Ramos (cell line): Measurements from ENCODE around the gene PPIL6.

Experiments
- in situ Hi-C: fragments of 300-500 bp; cut with MboI; formaldehyde crosslinking; loops from one replicate; pipeline ENCODE4 v1.14.3; 2022; ENCODE audit warnings: low sequenced_read_pairs; ENCODE audit not compliant: unreplicated experiment

PPIL6 gene

GRCh38 chr6:109449795-109450673 is 9.6 kb upstream of the PPIL6 start:
- in situ Hi-C loops = no loop called here

DNA sequence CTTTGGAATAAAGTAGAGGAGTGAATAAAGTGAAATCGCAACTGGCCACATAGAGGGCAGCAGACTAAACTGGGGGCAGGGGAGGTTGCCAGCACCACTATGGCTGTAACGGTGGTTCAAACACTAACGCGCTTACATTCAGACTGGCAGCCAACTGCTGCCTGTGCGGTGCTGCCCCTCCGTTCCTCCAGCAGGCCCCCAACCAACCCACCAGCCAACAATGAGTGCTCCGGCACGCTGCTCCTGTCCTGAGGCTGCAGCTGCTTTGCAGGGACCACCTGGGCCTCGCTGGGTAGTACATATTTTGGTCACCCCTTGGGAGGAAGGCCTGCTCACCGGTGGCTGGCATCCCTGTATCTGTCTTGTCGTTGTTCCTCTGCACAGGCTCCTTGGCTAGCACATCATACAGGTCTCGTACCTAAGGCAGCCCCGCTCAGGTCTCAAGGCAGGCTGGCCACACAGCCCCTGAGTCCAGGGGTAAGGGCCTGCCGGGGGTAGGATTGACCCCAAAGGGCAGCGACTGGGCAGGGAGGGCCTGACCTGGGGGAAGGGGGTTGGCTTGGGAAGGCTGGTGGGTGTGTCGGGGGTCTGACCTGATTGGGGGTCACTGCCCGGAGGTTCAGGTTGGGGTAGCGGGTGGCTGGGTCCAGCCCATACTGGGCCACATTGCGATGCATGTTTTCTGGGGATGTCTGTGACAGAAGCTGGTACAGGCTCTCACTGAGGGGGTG is 8.8 kb upstream of the PPIL6 start:
- in situ Hi-C loops = no loop called here

GRCh38 chr6:109448615-109449014 is 8.2 kb upstream of the PPIL6 start:
- in situ Hi-C loops = no loop called here

DNA sequence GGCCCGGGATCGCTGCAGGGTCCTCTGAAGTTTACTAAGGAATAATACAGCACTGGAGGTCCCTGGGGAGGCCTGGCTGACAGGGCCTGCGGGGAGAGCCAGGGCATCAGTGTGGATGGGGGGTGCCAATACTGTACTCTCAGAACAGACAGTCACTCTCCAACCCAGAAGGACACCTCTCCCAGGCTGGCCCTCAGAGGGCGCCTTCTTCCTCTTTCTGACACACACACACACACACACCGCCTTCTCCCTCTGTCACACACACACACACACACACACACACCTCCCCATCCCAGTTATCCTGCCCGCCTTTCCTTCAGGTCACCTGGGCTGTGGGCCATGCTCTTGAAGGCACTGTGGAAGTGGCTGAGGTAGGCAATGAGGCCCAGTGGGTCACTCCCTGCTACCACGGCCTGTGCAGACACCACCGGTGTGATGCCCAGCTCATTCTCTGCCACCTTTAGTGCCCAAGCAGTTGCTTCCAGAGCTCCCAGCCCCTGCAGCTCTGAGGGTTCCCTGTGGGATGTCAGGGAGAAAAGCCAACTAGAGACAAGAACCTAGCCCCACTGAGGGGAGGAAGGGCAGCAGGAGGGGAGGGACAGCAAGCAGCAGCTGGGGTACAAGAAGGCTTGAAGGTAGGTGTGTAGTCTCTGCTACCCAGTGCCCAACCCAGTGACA is 7.6 kb upstream of the PPIL6 start:
- in situ Hi-C loops = no loop called here

DNA sequence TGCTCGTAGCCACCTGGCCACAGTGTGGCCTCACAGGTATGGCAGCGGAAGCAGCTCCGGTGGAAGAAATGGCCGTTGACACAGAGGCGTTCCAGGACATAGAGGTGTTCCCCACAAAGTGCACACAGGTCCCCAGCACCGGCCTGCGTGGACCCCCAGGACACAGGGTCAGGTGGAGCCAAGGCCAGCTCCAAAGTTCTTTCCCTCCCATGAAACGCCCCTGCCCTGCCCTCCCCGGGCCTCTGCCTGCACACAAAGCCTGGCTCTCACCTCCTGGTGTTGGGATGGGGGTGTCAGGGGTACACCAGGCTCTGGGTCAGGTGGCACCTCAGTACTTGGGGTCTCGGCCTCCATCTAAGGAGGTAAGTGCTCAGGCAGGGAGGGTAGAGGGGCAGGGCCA is 6.7 kb upstream of the PPIL6 start:
- in situ Hi-C loops = no loop called here

GRCh38 chr6:109446541-109446940 is 6.1 kb upstream of the PPIL6 start:
- in situ Hi-C loops = no loop called here

- in situ Hi-C loops = no loop called here
These were observed 5.6 kb upstream of the PPIL6 start for GRCh38 chr6:109446072-109446471.

DNA sequence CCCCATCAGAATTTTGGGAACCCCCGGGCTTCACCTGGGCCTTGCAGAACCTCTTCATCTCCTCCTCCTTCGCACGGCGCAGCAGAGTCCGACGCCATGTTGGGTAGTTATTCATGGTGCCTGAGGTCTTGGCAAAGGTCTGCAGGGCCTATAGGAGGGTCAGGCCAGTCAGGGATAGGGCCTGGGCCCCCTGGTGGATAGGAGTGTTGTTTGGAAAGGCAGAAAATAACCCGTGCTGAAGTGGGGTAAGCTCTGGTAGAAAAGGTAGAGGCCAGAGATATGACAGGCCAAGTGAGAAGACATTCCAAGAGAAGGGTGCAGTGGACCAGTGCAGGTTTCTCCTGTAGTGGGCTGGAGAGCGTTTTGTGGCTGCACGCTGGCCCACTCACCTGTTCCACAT is 5.0 kb upstream of the PPIL6 start:
- in situ Hi-C loops = no loop called here

DNA sequence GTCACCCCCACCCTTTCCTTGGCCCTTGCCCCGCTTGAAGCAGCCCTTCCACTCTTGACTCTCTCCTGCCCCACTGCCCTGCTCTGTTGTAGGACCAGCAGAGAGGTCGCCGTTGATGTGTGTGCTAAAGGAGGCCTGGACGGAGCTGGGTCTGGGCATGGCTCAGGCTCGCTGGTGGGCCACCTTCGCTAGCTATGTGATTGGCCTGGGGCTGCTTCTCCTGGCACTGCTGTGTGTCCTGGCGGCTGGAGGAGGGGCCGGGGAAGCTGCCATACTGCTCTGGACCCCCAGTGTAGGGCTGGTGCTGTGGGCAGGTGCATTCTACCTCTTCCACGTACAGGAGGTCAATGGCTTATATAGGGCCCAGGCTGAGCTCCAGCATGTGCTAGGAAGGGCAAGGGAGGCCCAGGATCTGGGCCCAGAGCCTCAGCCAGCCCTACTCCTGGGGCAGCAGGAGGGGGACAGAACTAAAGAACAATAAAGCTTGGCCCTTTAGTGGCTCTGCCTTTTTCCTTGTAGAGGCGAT is 3.1 kb upstream of the PPIL6 start:
- in situ Hi-C loops = no loop called here

DNA sequence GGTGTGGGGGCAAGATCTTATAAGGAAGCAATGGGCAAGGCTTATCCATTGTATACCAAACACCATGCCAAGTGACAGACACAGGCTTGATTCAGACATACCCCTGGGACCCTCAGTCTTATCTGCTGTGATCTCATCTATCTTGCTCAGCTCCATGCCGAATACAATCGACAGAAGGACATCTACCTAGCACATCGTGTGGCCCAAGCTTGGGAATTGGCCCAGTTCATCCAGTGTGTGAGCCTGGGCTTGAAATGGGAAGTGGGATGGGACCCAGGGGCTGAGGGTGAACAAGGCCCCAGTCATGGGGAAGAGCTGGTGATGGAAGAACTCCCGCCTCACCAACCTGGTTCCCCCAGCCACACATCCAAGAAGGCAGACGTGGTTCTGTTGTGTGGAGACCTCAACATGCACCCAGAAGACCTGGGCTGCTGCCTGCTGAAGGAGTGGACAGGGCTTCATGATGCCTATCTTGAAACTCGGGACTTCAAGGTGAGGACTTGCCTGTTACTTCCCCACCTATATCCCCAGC is 2.0 kb upstream of the PPIL6 start:
- in situ Hi-C loops = no loop called here

DNA sequence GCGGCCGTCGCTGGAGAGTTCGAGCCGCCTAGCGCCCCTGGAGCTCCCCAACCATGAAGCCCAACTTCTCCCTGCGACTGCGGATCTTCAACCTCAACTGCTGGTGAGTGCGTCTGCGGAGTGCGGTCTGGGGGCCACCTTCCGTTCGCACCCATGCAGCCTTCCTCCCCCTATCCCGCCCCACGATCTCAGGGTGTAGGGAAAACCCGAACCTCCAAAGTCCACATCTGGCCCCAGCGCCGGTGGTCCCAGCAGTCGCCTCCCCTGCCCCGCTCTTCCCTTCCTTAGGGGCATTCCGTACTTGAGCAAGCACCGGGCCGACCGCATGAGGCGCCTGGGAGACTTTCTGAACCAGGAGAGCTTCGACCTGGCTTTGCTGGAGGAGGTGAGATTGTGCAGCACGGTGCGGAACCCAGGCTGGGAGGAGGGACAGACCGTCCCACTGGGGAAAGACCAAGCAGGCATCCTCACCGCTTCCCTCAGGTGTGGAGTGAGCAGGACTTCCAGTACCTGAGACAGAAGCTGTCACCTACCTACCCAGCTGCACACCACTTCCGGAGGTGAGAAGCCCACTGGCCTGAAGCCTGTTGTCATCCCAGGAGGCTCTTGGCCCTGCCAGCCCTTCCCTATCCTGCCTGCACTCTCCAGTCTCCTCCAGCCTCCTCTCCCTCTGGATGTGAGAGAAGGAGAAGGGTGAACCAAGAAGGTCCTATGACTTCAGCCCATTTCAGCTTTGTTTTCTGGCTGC is 815 bp upstream of the PPIL6 start:
- in situ Hi-C loops = no loop called here

DNA sequence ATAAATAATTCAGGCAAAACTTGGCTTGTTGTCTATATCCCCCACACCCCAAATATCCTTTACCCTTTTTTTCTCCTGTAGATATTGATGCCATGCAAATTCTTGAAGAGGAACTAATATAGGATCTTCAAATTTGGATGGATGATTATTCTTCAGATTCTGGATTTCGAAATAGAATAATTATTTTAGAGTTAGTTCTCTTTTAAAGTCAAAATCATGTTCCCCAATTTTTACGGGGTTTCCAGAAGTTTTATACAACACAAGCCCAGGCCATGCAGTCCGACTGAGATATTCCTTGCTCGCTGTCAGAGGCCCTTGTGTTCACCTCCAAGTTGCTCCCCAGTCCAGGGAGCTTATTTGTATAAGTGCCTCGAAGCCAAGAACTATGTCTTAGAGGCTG is 4.4 kb downstream of the PPIL6 start:
- in situ Hi-C loops = no loop called here

DNA sequence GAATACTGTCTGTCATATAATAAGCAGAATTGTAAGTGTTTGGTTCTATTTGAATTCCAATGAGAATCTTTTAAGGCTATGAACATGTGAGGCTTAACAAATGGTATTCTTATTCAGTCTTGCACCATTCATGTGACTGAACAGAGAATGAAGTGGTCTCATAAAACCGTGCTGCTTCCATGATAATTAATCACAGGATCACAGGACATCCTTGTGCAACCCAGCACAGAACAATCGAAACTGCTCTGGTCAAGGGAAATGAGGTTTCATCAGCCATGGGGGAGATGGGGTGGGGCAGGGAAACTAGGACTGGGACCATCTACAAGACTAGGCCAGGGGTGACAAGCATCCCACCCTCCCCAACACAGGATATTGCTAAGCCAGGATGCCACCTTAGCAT is 6.0 kb downstream of the PPIL6 start:
- in situ Hi-C loops = no loop called here

DNA sequence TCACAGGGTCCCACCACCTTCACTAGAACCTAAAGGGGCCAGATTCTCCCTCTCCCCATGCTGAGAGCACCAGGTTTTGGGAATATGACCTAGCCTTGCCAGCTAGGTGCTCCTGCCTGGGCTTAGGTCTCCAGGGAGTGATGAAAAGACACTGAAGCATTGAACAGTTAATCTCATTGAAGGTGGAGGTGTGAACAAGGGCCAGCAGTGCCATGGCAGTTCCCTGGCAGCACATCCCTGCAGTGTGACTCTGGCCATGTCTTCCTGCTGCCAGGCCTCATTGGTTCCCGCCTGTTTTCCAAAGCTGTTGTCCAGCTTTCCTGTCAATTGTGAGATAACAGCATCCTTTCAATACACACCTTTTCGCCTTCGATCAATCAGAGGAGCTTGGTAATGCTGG is 10.9 kb downstream of the PPIL6 start:
- in situ Hi-C loops = no loop called here

DNA sequence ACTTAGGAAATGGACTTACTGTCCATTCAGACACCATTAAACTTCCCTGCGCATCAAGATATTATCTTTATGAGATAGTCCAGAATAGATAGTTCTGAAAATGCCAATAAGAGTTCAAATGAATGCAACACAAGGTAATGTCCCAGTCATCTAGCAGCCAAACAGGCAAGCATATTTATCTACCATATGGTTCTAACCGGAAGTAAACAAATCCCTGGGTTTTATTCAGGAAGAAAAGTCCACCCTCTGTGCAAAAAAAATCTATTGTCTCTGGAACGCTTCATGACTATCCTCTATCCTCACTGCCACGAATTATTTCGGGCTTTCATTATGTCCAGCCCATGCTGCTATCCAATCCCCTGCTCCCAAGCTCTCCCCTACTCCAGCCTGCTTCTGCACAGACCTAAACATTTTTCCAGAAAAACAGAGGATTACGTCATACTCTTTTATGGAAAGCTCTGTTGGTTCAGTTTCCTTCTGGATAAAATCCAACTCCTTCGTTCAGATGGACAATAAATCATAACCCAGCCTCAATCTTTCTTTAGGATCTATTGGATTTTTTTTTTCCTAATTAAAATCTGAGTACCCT is 11.4 kb downstream of the PPIL6 start:
- in situ Hi-C loops = no loop called here

DNA sequence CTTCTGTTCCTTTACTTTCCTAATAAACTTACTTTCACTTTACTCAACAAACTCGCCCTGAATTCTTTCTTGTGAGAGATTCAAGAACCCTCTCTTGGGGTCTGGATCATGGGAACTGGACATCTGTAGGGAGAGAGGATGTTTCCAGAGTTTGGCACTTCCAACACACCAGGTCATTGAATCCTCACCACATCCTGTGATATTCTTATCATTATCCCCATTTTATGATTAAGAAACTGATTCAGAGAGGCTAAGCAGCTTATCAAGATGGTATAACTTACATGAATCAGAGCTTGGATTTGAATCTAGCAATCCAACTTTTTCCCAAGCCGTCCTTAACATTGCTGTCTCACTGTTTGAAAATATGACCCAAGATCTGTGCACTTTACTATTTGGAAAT is 15.5 kb downstream of the PPIL6 start:
- in situ Hi-C loops = no loop called here

GRCh38 chr6:109421184-109421583 is 19.2 kb downstream of the PPIL6 start:
- in situ Hi-C loops = no loop called here

DNA sequence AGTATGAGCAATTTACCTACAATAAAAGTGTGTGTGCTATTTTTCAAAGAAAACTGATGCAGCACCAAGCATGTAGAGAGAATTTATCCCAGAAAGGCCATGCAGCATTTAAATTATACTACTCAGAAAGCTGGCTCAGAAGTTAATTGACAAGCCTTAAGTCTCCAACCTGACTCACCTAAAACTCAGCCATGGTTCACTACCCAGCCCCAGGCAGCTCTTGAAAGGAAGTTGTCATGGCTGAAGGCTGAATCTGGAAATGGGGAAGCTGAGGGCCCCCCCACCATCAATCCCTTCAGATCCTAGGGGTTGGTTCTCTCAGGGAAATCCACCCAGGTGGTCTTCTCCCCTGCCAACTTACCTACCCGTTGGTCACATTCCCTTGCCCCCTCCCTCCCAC is 19.7 kb downstream of the PPIL6 start:
- in situ Hi-C loops = no loop called here

- in situ Hi-C loops = no loop called here
These were observed 22.8 kb downstream of the PPIL6 start for GRCh38 chr6:109417646-109418045.

DNA sequence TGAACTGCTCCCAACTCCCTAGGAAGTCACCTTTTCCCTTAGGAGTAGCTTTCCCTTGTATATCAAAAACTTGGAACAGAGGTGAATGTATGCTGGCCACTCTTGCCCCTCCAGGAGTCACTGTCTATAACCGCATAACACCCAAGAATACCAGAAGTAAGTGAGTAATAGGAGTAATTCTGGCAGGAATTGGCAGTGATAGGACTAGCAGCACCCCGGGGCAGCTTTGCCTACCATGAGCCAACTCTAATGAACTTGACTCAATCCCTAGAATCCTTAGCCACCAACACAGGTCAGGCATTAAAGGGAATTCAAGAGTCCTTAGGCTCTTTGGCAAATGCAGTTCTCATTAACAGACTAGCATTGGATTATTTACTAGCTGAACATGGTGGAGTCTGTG is 29.4 kb downstream of the PPIL6 start:
- in situ Hi-C loops = no loop called here
